Measurements from ENCODE around the gene USH1C.

- TF ChIP-seq ZNF317 (CRISPR knock-in tag; IDR thresholded peaks at IDR 0.05) (no peak), CTCF (CRISPR knock-in tag; IDR thresholded peaks at IDR 0.05) (no peak), CEBPG (CRISPR knock-in tag; IDR thresholded peaks at IDR 0.05) (no peak), DPF2 (CRISPR knock-in tag; IDR thresholded peaks at IDR 0.05; ENCODE audit: borderline replicate concordance, low read depth) (no peak), ZNF460 (CRISPR knock-in tag; IDR thresholded peaks at IDR 0.05; ENCODE audit: borderline replicate concordance) (no peak), ARNT (IDR thresholded peaks at IDR 0.05) (no peak)
Observed at GRCh38 chr11:17544181-17544622, at the start of gene USH1C.
